HUES48 (cell line): Measurements from ENCODE around the gene VAV3.
"Not testable (repeated sequence)": the region's sequence is repeated elsewhere in the genome, so short reads cannot be mapped to it uniquely, and the experiment has no call there.

Experiments used
- H3K27ac ChIP-seq: one replicate; pipeline ENCODE4 v1.7.0; 2013; ENCODE audit warnings: low read depth, low read length, inconsistent platforms
- H3K27me3 ChIP-seq: 2 replicates; pipeline ENCODE4 v1.6.1; 2013; ENCODE audit warnings: mild to moderate bottlenecking, low read length; ENCODE audit not compliant: control insufficient read depth, insufficient read depth
- H3K36me3 ChIP-seq: 2 replicates; pipeline ENCODE4 v1.6.1; 2013; ENCODE audit warnings: low read length; ENCODE audit not compliant: control insufficient read depth, insufficient read depth
- H3K4me1 ChIP-seq: 2 replicates; pipeline ENCODE4 v1.6.1; 2013; ENCODE audit warnings: mild to moderate bottlenecking, low read length; ENCODE audit not compliant: control insufficient read depth, insufficient read depth
- H3K4me3 ChIP-seq: 2 replicates; pipeline ENCODE4 v1.5.1; 2013; ENCODE audit warnings: mild to moderate bottlenecking, low read depth, low read length
- H3K9ac ChIP-seq: 2 replicates; pipeline ENCODE4 v1.6.1; 2013; ENCODE audit warnings: mild to moderate bottlenecking, low read depth, low read length, moderate library complexity
- H3K9me3 ChIP-seq: 2 replicates; pipeline ENCODE4 v1.6.1; 2013; ENCODE audit warnings: low read length; ENCODE audit not compliant: control insufficient read depth, insufficient read depth

The VAV3 gene

GRCh38 chr1:107666493-107666892, 298.5 kb downstream of the VAV3 start:
- Histone ChIP-seq H3K9ac (no peak overlapping the region), H3K9me3 (no peaks in the 10 kb centered on the region), H3K36me3 (no peaks in the 10 kb centered on the region), H3K27me3 (no peaks in the 10 kb centered on the region), H3K4me1 (no peaks in the 10 kb centered on the region), H3K27ac (no peak overlapping the region), H3K4me3 (no peak overlapping the region)

GRCh38 chr1:107664982-107665925, 299.7 kb downstream of the VAV3 start:
- H3K9ac ChIP-seq = no peak overlapping the region
- H3K4me3 ChIP-seq = no peak overlapping the region
- H3K9me3 ChIP-seq = no peaks in the 10 kb centered on the region
- no peaks in the 10 kb centered on the region for H3K4me1 ChIP-seq
- H3K27ac ChIP-seq = no peak overlapping the region
- no peaks in the 10 kb centered on the region for H3K27me3 ChIP-seq
- no peaks in the 10 kb centered on the region for H3K36me3 ChIP-seq

GRCh38 chr1:107662971-107663370, 302.0 kb downstream of the VAV3 start:
- H3K36me3 ChIP-seq = no peaks in the 10 kb centered on the region

GRCh38 chr1:107661158-107661557, 303.8 kb downstream of the VAV3 start:
- Histone ChIP-seq H3K27me3 (no peaks in the 10 kb centered on the region), H3K4me1 (no peaks in the 10 kb centered on the region), H3K4me3 (no peak overlapping the region), H3K9me3 (no peaks in the 10 kb centered on the region), H3K27ac (no peak overlapping the region), H3K9ac (no peak overlapping the region), H3K36me3 (no peaks in the 10 kb centered on the region)

More at GRCh38 chr1:107662971-107663370, 302.0 kb downstream of the VAV3 start:
- H3K9ac ChIP-seq = no peak overlapping the region
- no peaks in the 10 kb centered on the region for H3K4me1 ChIP-seq
- no peaks in the 10 kb centered on the region for H3K27me3 ChIP-seq
- H3K27ac ChIP-seq = no peak overlapping the region
- no peaks in the 10 kb centered on the region for H3K9me3 ChIP-seq
- no peak overlapping the region for H3K4me3 ChIP-seq

- Histone ChIP-seq H3K9me3 (no peaks in the 10 kb centered on the region), H3K4me1 (no peaks in the 10 kb centered on the region), H3K9ac (no peak overlapping the region), H3K36me3 (no peaks in the 10 kb centered on the region), H3K27me3 (no peaks in the 10 kb centered on the region), H3K27ac (no peak overlapping the region), H3K4me3 (no peak overlapping the region)
These were observed 305.0 kb downstream of the VAV3 start for GRCh38 chr1:107659961-107660360.

GRCh38 chr1:107657356-107657755, 307.6 kb downstream of the VAV3 start:
- Histone ChIP-seq H3K4me3 (no peak overlapping the region), H3K9ac (no peak overlapping the region), H3K4me1 (peaks cover 12% of the 10 kb centered on the region; the same call in 1 of the 2 replicates), H3K36me3 (no peaks in the 10 kb centered on the region), H3K27ac (no peak overlapping the region), H3K27me3 (no peaks in the 10 kb centered on the region), H3K9me3 (no peaks in the 10 kb centered on the region)

- Histone ChIP-seq H3K4me3 (no peak overlapping the region), H3K36me3 (no peaks in the 10 kb centered on the region), H3K27me3 (no peaks in the 10 kb centered on the region), H3K4me1 (peaks cover 12% of the 10 kb centered on the region; the same call in 1 of the 2 replicates), H3K9me3 (no peaks in the 10 kb centered on the region), H3K27ac (no peak overlapping the region), H3K9ac (no peak overlapping the region)
These were observed 311.2 kb downstream of the VAV3 start for GRCh38 chr1:107653765-107654164.

- Histone ChIP-seq H3K4me3 (no peak overlapping the region), H3K9ac (no peak overlapping the region), H3K27me3 (no peaks in the 10 kb centered on the region), H3K4me1 (peaks cover 12% of the 10 kb centered on the region; the same call in 1 of the 2 replicates), H3K9me3 (no peaks in the 10 kb centered on the region), H3K36me3 (no peaks in the 10 kb centered on the region), H3K27ac (no peak overlapping the region)
These were observed 312.0 kb downstream of the VAV3 start for GRCh38 chr1:107653005-107653404.

- peaks cover 12% of the 10 kb centered on the region; the same call in 1 of the 2 replicates for H3K4me1 ChIP-seq
- H3K36me3 ChIP-seq, H3K4me3 ChIP-seq, H3K27ac ChIP-seq, H3K9ac ChIP-seq, H3K9me3 ChIP-seq, H3K27me3 ChIP-seq: not testable (repeated sequence)
These were observed 314.2 kb downstream of the VAV3 start for GRCh38 chr1:107650825-107651224.

GRCh38 chr1:107649023-107649422, 316.0 kb downstream of the VAV3 start:
- no peak overlapping the region for H3K4me3 ChIP-seq
- no peak overlapping the region for H3K27ac ChIP-seq
- no peak overlapping the region for H3K9ac ChIP-seq
- H3K36me3 ChIP-seq = no peaks in the 10 kb centered on the region
- H3K27me3 ChIP-seq = no peaks in the 10 kb centered on the region
- H3K9me3 ChIP-seq = no peaks in the 10 kb centered on the region
- H3K4me1 ChIP-seq = peaks cover 10% of the 10 kb centered on the region; the same call in 1 of the 2 replicates

GRCh38 chr1:107648071-107648470, 316.9 kb downstream of the VAV3 start:
- peaks cover 2% of the 10 kb centered on the region; the same call in 1 of the 2 replicates for H3K4me1 ChIP-seq
- no peaks in the 10 kb centered on the region for H3K27me3 ChIP-seq
- H3K9me3 ChIP-seq = no peaks in the 10 kb centered on the region
- H3K36me3 ChIP-seq = no peaks in the 10 kb centered on the region
- H3K9ac ChIP-seq = no peak overlapping the region
- no peak overlapping the region for H3K4me3 ChIP-seq
- H3K27ac ChIP-seq = no peak overlapping the region
